Panc1 (cell line): ENCODE data around the gene PIGS.

Experiments
- POLR2AphosphoS5 ChIP-seq: IDR thresholded peaks from 2 replicates; pipeline ENCODE4 v1.6.1; 2012; ENCODE audit warnings: mild to moderate bottlenecking, low read depth, low read length, moderate library complexity
- TCF7L2 ChIP-seq: IDR thresholded peaks from 2 replicates; pipeline ENCODE4 v1.6.1; 2011; ENCODE audit warnings: mild to moderate bottlenecking, low read depth, low read length, inconsistent platforms
- TF ChIP-seq, protein P1 (sequence below): fragments of 450-650 bp; IDR thresholded peaks from 2 replicates; pipeline ENCODE4 v1.5.1; 2017; ENCODE audit warnings: mild to moderate bottlenecking

GRCh38 chr17:28612531-28612930 is 41.2 kb upstream of the PIGS start:
- no peak; the same call in 1 of the 2 replicates for TF ChIP-seq POLR2AphosphoS5
- TF ChIP-seq TCF7L2: no peak
- TF ChIP-seq, protein P1, sequence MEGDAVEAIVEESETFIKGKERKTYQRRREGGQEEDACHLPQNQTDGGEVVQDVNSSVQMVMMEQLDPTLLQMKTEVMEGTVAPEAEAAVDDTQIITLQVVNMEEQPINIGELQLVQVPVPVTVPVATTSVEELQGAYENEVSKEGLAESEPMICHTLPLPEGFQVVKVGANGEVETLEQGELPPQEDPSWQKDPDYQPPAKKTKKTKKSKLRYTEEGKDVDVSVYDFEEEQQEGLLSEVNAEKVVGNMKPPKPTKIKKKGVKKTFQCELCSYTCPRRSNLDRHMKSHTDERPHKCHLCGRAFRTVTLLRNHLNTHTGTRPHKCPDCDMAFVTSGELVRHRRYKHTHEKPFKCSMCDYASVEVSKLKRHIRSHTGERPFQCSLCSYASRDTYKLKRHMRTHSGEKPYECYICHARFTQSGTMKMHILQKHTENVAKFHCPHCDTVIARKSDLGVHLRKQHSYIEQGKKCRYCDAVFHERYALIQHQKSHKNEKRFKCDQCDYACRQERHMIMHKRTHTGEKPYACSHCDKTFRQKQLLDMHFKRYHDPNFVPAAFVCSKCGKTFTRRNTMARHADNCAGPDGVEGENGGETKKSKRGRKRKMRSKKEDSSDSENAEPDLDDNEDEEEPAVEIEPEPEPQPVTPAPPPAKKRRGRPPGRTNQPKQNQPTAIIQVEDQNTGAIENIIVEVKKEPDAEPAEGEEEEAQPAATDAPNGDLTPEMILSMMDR: no peak
